HEK293 (cell line): ENCODE measurements around the gene PTPRH.

ENCODE experiments used
- CTCF ChIA-PET: fragments of 350-600 bp; formaldehyde crosslinking; extraction: SDS; loops from one replicate; lab custom pipeline; 2021; ENCODE audit warnings: antibody characterized with exemption; lab: Yijun Ruan, JAX
- POLR2A ChIA-PET: fragments of 300-600 bp; formaldehyde crosslinking; extraction: SDS; loops from one replicate; lab custom pipeline; 2020; ENCODE audit warnings: antibody characterized with exemption, inconsistent platforms; lab: Yijun Ruan, JAX
- H3K27ac ChIP-seq: fragments of 200-500 bp; sonication (Bioruptor generic); 2 replicates; pipeline ENCODE4 v1.5.1; 2014; ENCODE audit warnings: low read depth, low read length, control low read depth, inconsistent platforms; ENCODE audit errors: extremely low read depth
- H3K36me3 ChIP-seq, 2 experiments: fragments of 200-500 bp in 1 of 2; sonication (Bioruptor generic) in 1 of 2; 1 replicate in 1 of 2; 2 replicates in 1 of 2; pipeline ENCODE4 v1.5.1; 2014 to 2017; ENCODE audit warnings: inconsistent platforms in 2 of 2, low read length in 2 of 2; ENCODE audit not compliant: control insufficient read depth in 2 of 2, insufficient read depth in 1 of 2
- H3K4me1 ChIP-seq: fragments of 200-500 bp; sonication (Bioruptor generic); 2 replicates; pipeline ENCODE4 v1.5.1; 2014; ENCODE audit warnings: mild to moderate bottlenecking, low read length, inconsistent platforms; ENCODE audit not compliant: control insufficient read depth, insufficient read depth
- H3K4me3 ChIP-seq: 2 replicates; pipeline ENCODE4 v1.5.1; 2011; ENCODE audit warnings: low read depth, mild to moderate bottlenecking, control low read depth, low read length, moderate library complexity
- H3K9me3 ChIP-seq: fragments of 200-500 bp; sonication (Bioruptor generic); 2 replicates; pipeline ENCODE4 v1.5.1; 2014; ENCODE audit warnings: low read depth, low read length, inconsistent platforms; ENCODE audit not compliant: control insufficient read depth, insufficient read depth
- BCL11A ChIP-seq: fragments of 450-650 bp; formaldehyde crosslinking; IDR thresholded peaks from 2 replicates; pipeline ENCODE4 v1.5.1; 2016; ENCODE audit warnings: low read depth, missing biosample characterization, missing genetic modification characterization
- BCL11B ChIP-seq: fragments of 450-650 bp; formaldehyde crosslinking; IDR thresholded peaks from 2 replicates; pipeline ENCODE4 v1.5.1; 2016; ENCODE audit warnings: low read depth, missing biosample characterization, missing genetic modification characterization
- EGR2 ChIP-seq: fragments of 450-650 bp; formaldehyde crosslinking; IDR thresholded peaks from 2 replicates; pipeline ENCODE4 v1.5.1; 2016; ENCODE audit warnings: low read depth, missing biosample characterization, missing genetic modification characterization
- GLIS1 ChIP-seq: fragments of 450-650 bp; formaldehyde crosslinking; IDR thresholded peaks from 2 replicates; pipeline ENCODE4 v1.5.1; 2016; ENCODE audit warnings: missing biosample characterization, missing genetic modification characterization
- HOXD13 ChIP-seq: sonication (generic); formaldehyde crosslinking; IDR thresholded peaks from 2 replicates; pipeline ENCODE4 v1.8.0; 2022; ENCODE audit warnings: missing genetic modification reagents, borderline replicate concordance
- WT1 ChIP-seq: fragments of 450-650 bp; formaldehyde crosslinking; IDR thresholded peaks from 2 replicates; pipeline ENCODE4 v1.5.1; 2016; ENCODE audit warnings: missing biosample characterization, missing genetic modification characterization
- ZNF223 ChIP-seq: fragments of 450-650 bp; formaldehyde crosslinking; IDR thresholded peaks from 2 replicates; pipeline ENCODE4 v1.5.1; 2016; ENCODE audit warnings: missing biosample characterization, missing genetic modification characterization
- ZNF324 ChIP-seq: fragments of 450-650 bp; formaldehyde crosslinking; IDR thresholded peaks from 2 replicates; pipeline ENCODE4 v1.5.1; 2016; ENCODE audit warnings: missing biosample characterization, missing genetic modification characterization
- ZNF350 ChIP-seq: fragments of 450-650 bp; formaldehyde crosslinking; IDR thresholded peaks from 2 replicates; pipeline ENCODE4 v1.5.0; 2017; ENCODE audit warnings: missing biosample characterization, mild to moderate bottlenecking, missing genetic modification characterization
- ZNF510 ChIP-seq: fragments of 450-650 bp; formaldehyde crosslinking; IDR thresholded peaks from 2 replicates; pipeline ENCODE4 v1.5.1; 2018; ENCODE audit warnings: mild to moderate bottlenecking, missing genetic modification characterization, missing biosample characterization; ENCODE audit not compliant: insufficient replicate concordance
- ZNF514 ChIP-seq: fragments of 450-650 bp; formaldehyde crosslinking; IDR thresholded peaks from 2 replicates; pipeline ENCODE4 v1.5.1; 2016; ENCODE audit warnings: missing biosample characterization, missing genetic modification characterization
- ZNF585B ChIP-seq: fragments of 450-650 bp; formaldehyde crosslinking; IDR thresholded peaks from 2 replicates; pipeline ENCODE4 v1.5.1; 2016; ENCODE audit warnings: missing biosample characterization, missing genetic modification characterization
- ZNF654 ChIP-seq: fragments of 450-650 bp; formaldehyde crosslinking; IDR thresholded peaks from 2 replicates; pipeline ENCODE4 v1.5.1; 2016; ENCODE audit warnings: low read depth, missing biosample characterization, missing genetic modification characterization
- TF ChIP-seq, protein P1 (sequence below): fragments of 450-650 bp; IDR thresholded peaks from 2 replicates; pipeline ENCODE4 v1.5.1; 2018; ENCODE audit warnings: missing biosample characterization, mild to moderate bottlenecking, missing genetic modification characterization
- TF ChIP-seq, protein P2 (sequence below): fragments of 450-650 bp; IDR thresholded peaks from 2 replicates; pipeline ENCODE4 v1.5.1; 2018; ENCODE audit warnings: missing biosample characterization, missing genetic modification characterization
- TF ChIP-seq, protein P3 (sequence below): IDR thresholded peaks from 2 replicates; pipeline ENCODE4 v1.6.1; 2011; ENCODE audit warnings: mild to moderate bottlenecking, low read depth, low read length, borderline replicate concordance
- TF ChIP-seq, protein P4 (sequence below): fragments of 450-650 bp; formaldehyde crosslinking; IDR thresholded peaks from 2 replicates; pipeline ENCODE4 v1.5.1; 2016; ENCODE audit warnings: missing biosample characterization, missing genetic modification characterization
- TF ChIP-seq, protein P5 (sequence below): sonication (generic); formaldehyde crosslinking; IDR thresholded peaks from 2 replicates; pipeline ENCODE4 v1.8.1; 2022; ENCODE audit warnings: mild to moderate bottlenecking, moderate library complexity, missing genetic modification reagents
- TF ChIP-seq, protein P6 (sequence below): fragments of 450-650 bp; formaldehyde crosslinking; IDR thresholded peaks from 2 replicates; pipeline ENCODE4 v1.5.1; 2017; ENCODE audit warnings: missing biosample characterization, missing genetic modification characterization
- TF ChIP-seq, protein P7 (sequence below): fragments of 450-650 bp; formaldehyde crosslinking; conservative IDR thresholded peaks from 2 replicates; pipeline ENCODE4 v1.5.1; 2016; ENCODE audit warnings: low read depth, missing biosample characterization, missing genetic modification characterization

PTPRH gene

DNA sequence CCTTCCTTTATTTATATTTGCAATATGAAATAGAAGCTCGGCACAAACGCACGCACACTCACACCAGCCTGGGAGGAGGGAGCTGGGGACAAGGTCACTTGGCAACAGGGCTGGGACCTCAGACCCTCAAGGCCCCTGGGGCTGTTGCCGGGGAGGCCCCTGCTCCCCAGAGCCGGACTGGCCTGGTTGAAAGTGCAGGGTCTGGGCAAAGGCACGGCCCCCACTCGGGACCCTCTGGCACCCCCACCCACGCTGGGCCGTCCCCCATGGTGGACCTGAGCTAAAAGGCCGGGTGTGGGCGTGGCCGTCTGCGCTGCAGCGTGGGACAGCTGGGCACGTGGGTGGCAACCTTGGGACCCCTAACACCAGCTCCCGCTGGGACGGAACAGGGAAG, 20.5 kb upstream of the PTPRH start:
- H3K27ac ChIP-seq: no peak overlapping the region
- H3K4me1 ChIP-seq: no peaks in the 10 kb centered on the region
- H3K36me3 ChIP-seq: peaks cover 4 to 78% of the 10 kb centered on the region in 2 experiments
- POLR2A ChIA-PET: no interaction called here
- CTCF ChIA-PET: no interaction called here
- no peak overlapping the region for H3K4me3 ChIP-seq
- TF ChIP-seq ZNF324 (tag by site-specific recombination): no peak
- TF ChIP-seq, protein P1, sequence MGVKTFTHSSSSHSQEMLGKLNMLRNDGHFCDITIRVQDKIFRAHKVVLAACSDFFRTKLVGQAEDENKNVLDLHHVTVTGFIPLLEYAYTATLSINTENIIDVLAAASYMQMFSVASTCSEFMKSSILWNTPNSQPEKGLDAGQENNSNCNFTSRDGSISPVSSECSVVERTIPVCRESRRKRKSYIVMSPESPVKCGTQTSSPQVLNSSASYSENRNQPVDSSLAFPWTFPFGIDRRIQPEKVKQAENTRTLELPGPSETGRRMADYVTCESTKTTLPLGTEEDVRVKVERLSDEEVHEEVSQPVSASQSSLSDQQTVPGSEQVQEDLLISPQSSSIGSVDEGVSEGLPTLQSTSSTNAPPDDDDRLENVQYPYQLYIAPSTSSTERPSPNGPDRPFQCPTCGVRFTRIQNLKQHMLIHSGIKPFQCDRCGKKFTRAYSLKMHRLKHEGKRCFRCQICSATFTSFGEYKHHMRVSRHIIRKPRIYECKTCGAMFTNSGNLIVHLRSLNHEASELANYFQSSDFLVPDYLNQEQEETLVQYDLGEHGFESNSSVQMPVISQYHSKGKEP (tag by site-specific recombination): no peak
- TF ChIP-seq ZNF223: no peak
- no peak for TF ChIP-seq ZNF350 (tag by site-specific recombination)
- TF ChIP-seq, protein P2, sequence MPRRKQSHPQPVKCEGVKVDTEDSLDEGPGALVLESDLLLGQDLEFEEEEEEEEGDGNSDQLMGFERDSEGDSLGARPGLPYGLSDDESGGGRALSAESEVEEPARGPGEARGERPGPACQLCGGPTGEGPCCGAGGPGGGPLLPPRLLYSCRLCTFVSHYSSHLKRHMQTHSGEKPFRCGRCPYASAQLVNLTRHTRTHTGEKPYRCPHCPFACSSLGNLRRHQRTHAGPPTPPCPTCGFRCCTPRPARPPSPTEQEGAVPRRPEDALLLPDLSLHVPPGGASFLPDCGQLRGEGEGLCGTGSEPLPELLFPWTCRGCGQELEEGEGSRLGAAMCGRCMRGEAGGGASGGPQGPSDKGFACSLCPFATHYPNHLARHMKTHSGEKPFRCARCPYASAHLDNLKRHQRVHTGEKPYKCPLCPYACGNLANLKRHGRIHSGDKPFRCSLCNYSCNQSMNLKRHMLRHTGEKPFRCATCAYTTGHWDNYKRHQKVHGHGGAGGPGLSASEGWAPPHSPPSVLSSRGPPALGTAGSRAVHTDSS: no peak
- TF ChIP-seq BCL11A: no peak
- TF ChIP-seq, protein P3, sequence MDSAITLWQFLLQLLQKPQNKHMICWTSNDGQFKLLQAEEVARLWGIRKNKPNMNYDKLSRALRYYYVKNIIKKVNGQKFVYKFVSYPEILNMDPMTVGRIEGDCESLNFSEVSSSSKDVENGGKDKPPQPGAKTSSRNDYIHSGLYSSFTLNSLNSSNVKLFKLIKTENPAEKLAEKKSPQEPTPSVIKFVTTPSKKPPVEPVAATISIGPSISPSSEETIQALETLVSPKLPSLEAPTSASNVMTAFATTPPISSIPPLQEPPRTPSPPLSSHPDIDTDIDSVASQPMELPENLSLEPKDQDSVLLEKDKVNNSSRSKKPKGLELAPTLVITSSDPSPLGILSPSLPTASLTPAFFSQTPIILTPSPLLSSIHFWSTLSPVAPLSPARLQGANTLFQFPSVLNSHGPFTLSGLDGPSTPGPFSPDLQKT: no peak
- TF ChIP-seq ZNF514 (tag by site-specific recombination): no peak
- TF ChIP-seq HOXD13 (CRISPR knock-in tag): no peak
- TF ChIP-seq GLIS1: no peak
- no peak for TF ChIP-seq ZNF654 (tag by site-specific recombination)
- no peak for TF ChIP-seq BCL11B (tag by site-specific recombination)
- no peak for TF ChIP-seq ZNF585B
- TF ChIP-seq ZNF510: no peak
- TF ChIP-seq, protein P4, sequence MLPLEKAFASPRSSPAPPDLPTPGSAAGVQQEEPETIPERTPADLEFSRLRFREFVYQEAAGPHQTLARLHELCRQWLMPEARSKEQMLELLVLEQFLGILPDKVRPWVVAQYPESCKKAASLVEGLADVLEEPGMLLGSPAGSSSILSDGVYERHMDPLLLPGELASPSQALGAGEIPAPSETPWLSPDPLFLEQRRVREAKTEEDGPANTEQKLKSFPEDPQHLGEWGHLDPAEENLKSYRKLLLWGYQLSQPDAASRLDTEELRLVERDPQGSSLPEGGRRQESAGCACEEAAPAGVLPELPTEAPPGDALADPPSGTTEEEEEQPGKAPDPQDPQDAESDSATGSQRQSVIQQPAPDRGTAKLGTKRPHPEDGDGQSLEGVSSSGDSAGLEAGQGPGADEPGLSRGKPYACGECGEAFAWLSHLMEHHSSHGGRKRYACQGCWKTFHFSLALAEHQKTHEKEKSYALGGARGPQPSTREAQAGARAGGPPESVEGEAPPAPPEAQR (tag by site-specific recombination): no peak
- TF ChIP-seq WT1: no peak
- TF ChIP-seq, protein P5, sequence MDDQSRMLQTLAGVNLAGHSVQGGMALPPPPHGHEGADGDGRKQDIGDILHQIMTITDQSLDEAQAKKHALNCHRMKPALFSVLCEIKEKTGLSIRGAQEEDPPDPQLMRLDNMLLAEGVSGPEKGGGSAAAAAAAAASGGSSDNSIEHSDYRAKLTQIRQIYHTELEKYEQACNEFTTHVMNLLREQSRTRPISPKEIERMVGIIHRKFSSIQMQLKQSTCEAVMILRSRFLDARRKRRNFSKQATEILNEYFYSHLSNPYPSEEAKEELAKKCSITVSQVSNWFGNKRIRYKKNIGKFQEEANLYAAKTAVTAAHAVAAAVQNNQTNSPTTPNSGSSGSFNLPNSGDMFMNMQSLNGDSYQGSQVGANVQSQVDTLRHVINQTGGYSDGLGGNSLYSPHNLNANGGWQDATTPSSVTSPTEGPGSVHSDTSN (CRISPR knock-in tag): no peak
- TF ChIP-seq, protein P6, sequence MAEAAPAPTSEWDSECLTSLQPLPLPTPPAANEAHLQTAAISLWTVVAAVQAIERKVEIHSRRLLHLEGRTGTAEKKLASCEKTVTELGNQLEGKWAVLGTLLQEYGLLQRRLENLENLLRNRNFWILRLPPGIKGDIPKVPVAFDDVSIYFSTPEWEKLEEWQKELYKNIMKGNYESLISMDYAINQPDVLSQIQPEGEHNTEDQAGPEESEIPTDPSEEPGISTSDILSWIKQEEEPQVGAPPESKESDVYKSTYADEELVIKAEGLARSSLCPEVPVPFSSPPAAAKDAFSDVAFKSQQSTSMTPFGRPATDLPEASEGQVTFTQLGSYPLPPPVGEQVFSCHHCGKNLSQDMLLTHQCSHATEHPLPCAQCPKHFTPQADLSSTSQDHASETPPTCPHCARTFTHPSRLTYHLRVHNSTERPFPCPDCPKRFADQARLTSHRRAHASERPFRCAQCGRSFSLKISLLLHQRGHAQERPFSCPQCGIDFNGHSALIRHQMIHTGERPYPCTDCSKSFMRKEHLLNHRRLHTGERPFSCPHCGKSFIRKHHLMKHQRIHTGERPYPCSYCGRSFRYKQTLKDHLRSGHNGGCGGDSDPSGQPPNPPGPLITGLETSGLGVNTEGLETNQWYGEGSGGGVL (tag by site-specific recombination): no peak
- TF ChIP-seq, protein P7, sequence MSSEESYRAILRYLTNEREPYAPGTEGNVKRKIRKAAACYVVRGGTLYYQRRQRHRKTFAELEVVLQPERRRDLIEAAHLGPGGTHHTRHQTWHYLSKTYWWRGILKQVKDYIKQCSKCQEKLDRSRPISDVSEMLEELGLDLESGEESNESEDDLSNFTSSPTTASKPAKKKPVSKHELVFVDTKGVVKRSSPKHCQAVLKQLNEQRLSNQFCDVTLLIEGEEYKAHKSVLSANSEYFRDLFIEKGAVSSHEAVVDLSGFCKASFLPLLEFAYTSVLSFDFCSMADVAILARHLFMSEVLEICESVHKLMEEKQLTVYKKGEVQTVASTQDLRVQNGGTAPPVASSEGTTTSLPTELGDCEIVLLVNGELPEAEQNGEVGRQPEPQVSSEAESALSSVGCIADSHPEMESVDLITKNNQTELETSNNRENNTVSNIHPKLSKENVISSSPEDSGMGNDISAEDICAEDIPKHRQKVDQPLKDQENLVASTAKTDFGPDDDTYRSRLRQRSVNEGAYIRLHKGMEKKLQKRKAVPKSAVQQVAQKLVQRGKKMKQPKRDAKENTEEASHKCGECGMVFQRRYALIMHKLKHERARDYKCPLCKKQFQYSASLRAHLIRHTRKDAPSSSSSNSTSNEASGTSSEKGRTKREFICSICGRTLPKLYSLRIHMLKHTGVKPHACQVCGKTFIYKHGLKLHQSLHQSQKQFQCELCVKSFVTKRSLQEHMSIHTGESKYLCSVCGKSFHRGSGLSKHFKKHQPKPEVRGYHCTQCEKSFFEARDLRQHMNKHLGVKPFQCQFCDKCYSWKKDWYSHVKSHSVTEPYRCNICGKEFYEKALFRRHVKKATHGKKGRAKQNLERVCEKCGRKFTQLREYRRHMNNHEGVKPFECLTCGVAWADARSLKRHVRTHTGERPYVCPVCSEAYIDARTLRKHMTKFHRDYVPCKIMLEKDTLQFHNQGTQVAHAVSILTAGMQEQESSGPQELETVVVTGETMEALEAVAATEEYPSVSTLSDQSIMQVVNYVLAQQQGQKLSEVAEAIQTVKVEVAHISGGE (tag by site-specific recombination): no peak
- no peak for TF ChIP-seq EGR2 (tag by site-specific recombination)
- TF ChIP-seq, all 188 proteins: peak for 0
- no peaks in the 10 kb centered on the region for H3K9me3 ChIP-seq
